ENCODE data around the gene SKIC2. TPM values are rescaled to one million over a fixed set of nuclear protein-coding genes. Genes with fewer than 3 reads are reported as not detected.

The SKIC2 gene
- total RNA-seq, 1 experiment from 2014 or later = 182 TPM

- Mint-ChIP-seq H3K4me3 (ENCODE audit: low read depth, unreplicated experiment) (no peak overlapping the region), H3K27ac (ENCODE audit: unreplicated experiment) (no peak overlapping the region), H3K27me3 (ENCODE audit: unreplicated experiment) (no peaks in the 10 kb centered on the region), H3K9me3 (ENCODE audit: low read depth, unreplicated experiment) (no peaks in the 10 kb centered on the region), H3K4me1 (ENCODE audit: low read depth, unreplicated experiment) (no peaks in the 10 kb centered on the region), H3K36me3 (ENCODE audit: insufficient read depth, unreplicated experiment) (peaks cover 66% of the 10 kb centered on the region)
- no TSS peak for BruUV-seq (replicated peaks)
- no peak for DNase-seq
- CTCF ChIA-PET = no interaction called here
- intact Hi-C loops (cut with micrococcal nuclease; ENCODE audit: unreplicated experiment) = no loop called here
- no peak for TF ChIP-seq CTCF (IDR thresholded peaks at IDR 0.05; ENCODE audit: unreplicated experiment)
Observed at GRCh38 chr6:31963921-31964320, 4.9 kb downstream of the SKIC2 start.

GRCh38 chr6:31965700-31966099, 6.7 kb downstream of the SKIC2 start:
- intact Hi-C loops (cut with micrococcal nuclease; ENCODE audit: unreplicated experiment) = no loop called here
- CTCF ChIA-PET = no interaction called here
- Mint-ChIP-seq H3K4me3 (ENCODE audit: low read depth, unreplicated experiment) (no peak overlapping the region), H3K4me1 (ENCODE audit: low read depth, unreplicated experiment) (peaks cover 10% of the 10 kb centered on the region), H3K9me3 (ENCODE audit: low read depth, unreplicated experiment) (no peaks in the 10 kb centered on the region), H3K27ac (ENCODE audit: unreplicated experiment) (no peak overlapping the region), H3K36me3 (ENCODE audit: insufficient read depth, unreplicated experiment) (peaks cover 67% of the 10 kb centered on the region), H3K27me3 (ENCODE audit: unreplicated experiment) (no peaks in the 10 kb centered on the region)
- TF ChIP-seq CTCF (IDR thresholded peaks at IDR 0.05; ENCODE audit: unreplicated experiment) = no peak
- DNase-seq = no peak
- no TSS peak for BruUV-seq (replicated peaks)

GRCh38 chr6:31966506-31966905, 7.5 kb downstream of the SKIC2 start:
- no peak for TF ChIP-seq CTCF (IDR thresholded peaks at IDR 0.05; ENCODE audit: unreplicated experiment)
- H3K4me1 Mint-ChIP-seq (ENCODE audit: low read depth, unreplicated experiment) = peaks cover 10% of the 10 kb centered on the region
- intact Hi-C loops (cut with micrococcal nuclease; ENCODE audit: unreplicated experiment) = no loop called here
- no peaks in the 10 kb centered on the region for H3K27me3 Mint-ChIP-seq (ENCODE audit: unreplicated experiment)
- no peak for DNase-seq
- CTCF ChIA-PET = no interaction called here
- H3K9me3 Mint-ChIP-seq (ENCODE audit: low read depth, unreplicated experiment) = no peaks in the 10 kb centered on the region
- no peak overlapping the region for H3K27ac Mint-ChIP-seq (ENCODE audit: unreplicated experiment)
- H3K36me3 Mint-ChIP-seq (ENCODE audit: insufficient read depth, unreplicated experiment) = peaks cover 67% of the 10 kb centered on the region
- no TSS peak for BruUV-seq (replicated peaks)
- no peak overlapping the region for H3K4me3 Mint-ChIP-seq (ENCODE audit: low read depth, unreplicated experiment)

GRCh38 chr6:31966997-31967925, 8.3 kb downstream of the SKIC2 start:
- BruUV-seq (replicated peaks) = no TSS peak
- no peak for DNase-seq
- Mint-ChIP-seq H3K36me3 (ENCODE audit: insufficient read depth, unreplicated experiment) (peaks cover 67% of the 10 kb centered on the region), H3K9me3 (ENCODE audit: low read depth, unreplicated experiment) (no peaks in the 10 kb centered on the region), H3K4me3 (ENCODE audit: low read depth, unreplicated experiment) (no peak overlapping the region), H3K27ac (ENCODE audit: unreplicated experiment) (peak overlapping the region; percentile 15), H3K27me3 (ENCODE audit: unreplicated experiment) (no peaks in the 10 kb centered on the region), H3K4me1 (ENCODE audit: low read depth, unreplicated experiment) (peaks cover 10% of the 10 kb centered on the region)
- no peak for TF ChIP-seq CTCF (IDR thresholded peaks at IDR 0.05; ENCODE audit: unreplicated experiment)
- CTCF ChIA-PET = interaction anchor here (0.6 kb wide), 1 partner anchor 315 kb away, joined by 6 read pairs; the partner anchor contains the start of gene BAG6
- intact Hi-C loops (cut with micrococcal nuclease; ENCODE audit: unreplicated experiment) = no loop called here
